HEK293T (cell line): ENCODE results near the gene BCAS1.

Experiments
- BHLHE40 ChIP-seq: fragments of 450-650 bp; IDR thresholded peaks from 2 replicates; pipeline ENCODE4 v1.6.1; 2016; ENCODE audit warnings: mild to moderate bottlenecking, moderate library complexity, borderline replicate concordance
- CTBP1 ChIP-seq: fragments of 450-650 bp; IDR thresholded peaks from 2 replicates; pipeline ENCODE4 v1.6.1; 2016; ENCODE audit warnings: borderline replicate concordance
- ELF4 ChIP-seq: fragments of 450-650 bp; IDR thresholded peaks from 2 replicates; pipeline ENCODE4 v1.6.1; 2017; ENCODE audit warnings: antibody characterized with exemption
- FOXM1 ChIP-seq: fragments of 450-650 bp; IDR thresholded peaks from 2 replicates; pipeline ENCODE4 v1.6.1; 2017; ENCODE audit warnings: mild to moderate bottlenecking, borderline replicate concordance
- L3MBTL2 ChIP-seq: fragments of 450-650 bp; conservative IDR thresholded peaks from 2 replicates; pipeline ENCODE4 v1.6.1; 2016; ENCODE audit warnings: mild to moderate bottlenecking
- NFRKB ChIP-seq: fragments of 450-650 bp; IDR thresholded peaks from 2 replicates; pipeline ENCODE4 v1.6.1; 2016; ENCODE audit warnings: mild to moderate bottlenecking, moderate library complexity
- SP1 ChIP-seq: fragments of 450-650 bp; IDR thresholded peaks from 2 replicates; pipeline ENCODE4 v1.6.1; 2017
- SUZ12 ChIP-seq: fragments of 450-650 bp; IDR thresholded peaks from 2 replicates; pipeline ENCODE4 v1.6.1; 2016; ENCODE audit warnings: mild to moderate bottlenecking
- TARDBP ChIP-seq: fragments of 450-650 bp; IDR thresholded peaks from 2 replicates; pipeline ENCODE4 v1.6.1; 2016

GRCh38 chr20:53918020-53918311 lies 152.4 kb downstream of the BCAS1 start:
- TF ChIP-seq SUZ12 = no peak
- no peak for TF ChIP-seq TARDBP
- no peak for TF ChIP-seq BHLHE40
- TF ChIP-seq ELF4 = no peak
- no peak for TF ChIP-seq L3MBTL2
- TF ChIP-seq SP1 = no peak
- no peak for TF ChIP-seq CTBP1
- TF ChIP-seq FOXM1 = no peak
- TF ChIP-seq NFRKB = no peak
